CD4-positive, alpha-beta T cell treated with Interleukin-17A for 1 hour (primary cell): ENCODE measurements around the gene EN1.

Experiments
- DNase-seq: peaks from one replicate; pipeline ENCODE4 v3.0.0-alpha.2; 2020

The EN1 gene

GRCh38 chr2:118846953-118847761 lies at the start of gene EN1:
Gene EN1 (minus strand): TSS chr2:118847648. CDS start chr2:118847167, 481 bp downstream.
- DNase-seq = no peak

GRCh38 chr2:118893100-118893499 lies 45.7 kb upstream of the EN1 start:
- no peak for DNase-seq

GRCh38 chr2:118889995-118890394 lies 42.5 kb upstream of the EN1 start:
- no peak for DNase-seq

- no peak for DNase-seq
These were observed 36.3 kb upstream of the EN1 start for GRCh38 chr2:118883792-118884191.

GRCh38 chr2:118882693-118883336 lies 35.4 kb upstream of the EN1 start:
- DNase-seq = peak; percentile 69

- peak; percentile 64 for DNase-seq
These were observed 34.2 kb upstream of the EN1 start for GRCh38 chr2:118881490-118882129.

GRCh38 chr2:118880501-118880900 lies 33.1 kb upstream of the EN1 start:
- no peak for DNase-seq

- DNase-seq = no peak
These were observed 31.2 kb upstream of the EN1 start for GRCh38 chr2:118878531-118879149.

GRCh38 chr2:118875318-118875717 lies 27.9 kb upstream of the EN1 start:
- DNase-seq = no peak

GRCh38 chr2:118874324-118874723 lies 26.9 kb upstream of the EN1 start:
- no peak for DNase-seq

- peak; percentile 42 for DNase-seq
These were observed 17.7 kb upstream of the EN1 start for GRCh38 chr2:118865106-118865505.

GRCh38 chr2:118864207-118864606 lies 16.8 kb upstream of the EN1 start:
- no peak for DNase-seq

GRCh38 chr2:118861731-118862130 lies 14.3 kb upstream of the EN1 start:
- no peak for DNase-seq

- no peak for DNase-seq
These were observed 13.8 kb upstream of the EN1 start for GRCh38 chr2:118861242-118861641.

GRCh38 chr2:118860506-118860905 lies 13.1 kb upstream of the EN1 start:
- DNase-seq = no peak

GRCh38 chr2:118859157-118859770 lies 11.8 kb upstream of the EN1 start:
- DNase-seq = no peak

GRCh38 chr2:118858485-118859156 lies 11.2 kb upstream of the EN1 start:
- DNase-seq = no peak

- no peak for DNase-seq
These were observed 10.4 kb upstream of the EN1 start for GRCh38 chr2:118857677-118858484.

- no peak for DNase-seq
These were observed 9.7 kb upstream of the EN1 start for GRCh38 chr2:118856978-118857676.

- DNase-seq = no peak
These were observed 9.0 kb upstream of the EN1 start for GRCh38 chr2:118856330-118856977.
